SK-N-MC (cell line): Measurements from ENCODE around the gene HGS.

ENCODE experiments used
- DNase-seq: peaks from one replicate; pipeline ENCODE4 v3.0.0-alpha.2; 2011; ENCODE audit warnings: low read depth, low spot score
- H3K27ac ChIP-seq: fragments of 200-600 bp; sonication (generic); 2 replicates; pipeline ENCODE4 v1.5.1; 2016; ENCODE audit warnings: mixed run types
- H3K36me3 ChIP-seq: fragments of 200-600 bp; sonication (generic); 2 replicates; pipeline ENCODE4 v1.6.1; 2017; ENCODE audit warnings: antibody characterized with exemption, low read length, mixed read lengths; ENCODE audit not compliant: insufficient read depth
- H3K4me3 ChIP-seq: fragments of 200-600 bp; sonication (generic); 2 replicates; pipeline ENCODE4 v1.5.1; 2016
- H3K9ac ChIP-seq: fragments of 200-600 bp; sonication (generic); 2 replicates; pipeline ENCODE4 v1.8.0; 2017; ENCODE audit warnings: mixed run types, mixed read lengths; ENCODE audit not compliant: insufficient read length
- H3K9me3 ChIP-seq: fragments of 200-600 bp; sonication (generic); 2 replicates; pipeline ENCODE4 v1.6.1; 2017; ENCODE audit warnings: low read depth, mild to moderate bottlenecking, antibody characterized with exemption, low read length, moderate library complexity, mixed read lengths
- EZH2 ChIP-seq: fragments of 200-600 bp; sonication (generic); IDR thresholded peaks from one replicate; pipeline ENCODE4 v1.6.1; 2017; ENCODE audit warnings: antibody characterized with exemption
- FOXP2 ChIP-seq: optimal IDR thresholded peaks from 2 replicates; pipeline ENCODE3; 2011; ENCODE audit warnings: mild to moderate bottlenecking, moderate library complexity; ENCODE audit not compliant: insufficient read depth; ENCODE audit errors: extremely low read length, control extremely low read depth
- POLR2AphosphoS5 ChIP-seq: IDR thresholded peaks from 2 replicates; pipeline ENCODE4 v1.6.1; 2012; ENCODE audit warnings: mild to moderate bottlenecking, low read depth, low read length, borderline replicate concordance

Gene HGS

DNA sequence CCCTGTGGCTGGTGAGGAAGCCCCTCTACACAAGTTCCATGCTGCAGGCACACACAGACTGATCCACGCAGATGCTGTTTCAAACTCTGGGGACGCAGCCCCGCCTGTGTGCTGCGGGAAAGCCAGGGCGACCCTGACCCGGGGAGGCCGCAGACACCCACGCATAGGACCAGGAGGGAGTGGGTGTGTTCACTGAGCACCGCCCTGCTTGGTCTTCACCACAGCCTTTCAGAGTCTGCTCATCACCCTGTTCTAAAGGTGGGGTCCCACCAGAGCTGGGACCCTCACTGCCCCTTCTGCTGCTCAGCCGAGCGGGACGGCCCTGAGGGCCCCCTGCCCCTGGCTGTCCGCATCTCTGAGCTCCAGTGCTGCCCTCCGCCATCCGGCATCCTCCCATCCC, 39.3 kb upstream of the HGS start:
- TF ChIP-seq POLR2AphosphoS5 (no peak), EZH2 (no peak), FOXP2 (no peak)
- Histone ChIP-seq H3K36me3 (no peaks in the 10 kb centered on the region), H3K4me3 (no peak overlapping the region), H3K9ac (no peak overlapping the region), H3K9me3 (no peaks in the 10 kb centered on the region), H3K27ac (no peak overlapping the region)
- no peak for DNase-seq

DNA sequence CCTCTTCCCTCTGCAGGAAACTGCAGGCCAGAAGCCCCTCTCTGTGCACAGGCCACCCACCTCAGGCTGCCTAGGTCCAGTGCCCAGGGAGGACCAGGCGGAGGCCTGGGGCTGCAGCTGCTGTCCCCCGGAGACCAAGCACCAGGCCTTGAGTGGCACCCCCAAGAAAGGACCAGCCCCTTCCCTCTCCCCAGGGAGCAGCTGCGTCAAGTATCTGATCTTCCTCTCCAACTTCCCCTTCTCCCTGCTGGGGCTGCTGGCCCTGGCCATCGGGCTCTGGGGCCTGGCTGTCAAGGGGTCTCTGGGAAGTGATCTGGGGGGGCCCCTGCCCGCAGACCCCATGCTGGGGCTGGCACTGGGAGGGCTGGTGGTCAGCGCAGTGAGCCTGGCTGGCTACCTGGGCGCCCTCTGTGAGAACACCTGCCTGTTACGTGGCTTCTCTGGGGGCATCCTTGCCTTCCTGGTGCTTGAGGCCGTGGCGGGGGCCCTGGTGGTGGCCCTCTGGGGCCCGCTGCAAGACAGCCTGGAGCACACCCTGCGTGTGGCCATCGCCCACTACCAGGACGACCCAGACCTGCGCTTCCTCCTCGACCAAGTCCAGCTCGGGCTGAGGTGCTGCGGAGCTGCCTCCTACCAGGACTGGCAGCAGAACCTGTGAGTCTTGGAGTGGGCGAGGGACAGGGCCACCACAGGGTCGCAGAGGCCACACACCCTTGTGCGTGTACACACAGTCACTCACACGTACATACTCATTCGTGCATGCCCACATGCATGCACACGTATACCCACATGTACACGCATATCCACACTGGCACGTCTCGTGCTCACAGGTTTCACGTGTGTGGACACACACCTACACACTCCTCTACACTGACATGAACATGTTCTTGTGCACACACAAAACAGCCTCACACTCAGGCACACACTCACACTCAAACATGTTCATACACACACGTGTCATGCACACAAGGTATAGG, 38.5 kb upstream of the HGS start:
- H3K9me3 ChIP-seq, result no peaks in the 10 kb centered on the region
- no peak overlapping the region for H3K9ac ChIP-seq
- no peaks in the 10 kb centered on the region for H3K36me3 ChIP-seq
- TF ChIP-seq POLR2AphosphoS5 (no peak), FOXP2 (no peak), EZH2 (no peak)
- DNase-seq, result no peak
- no peak overlapping the region for H3K4me3 ChIP-seq
- no peak overlapping the region for H3K27ac ChIP-seq

DNA sequence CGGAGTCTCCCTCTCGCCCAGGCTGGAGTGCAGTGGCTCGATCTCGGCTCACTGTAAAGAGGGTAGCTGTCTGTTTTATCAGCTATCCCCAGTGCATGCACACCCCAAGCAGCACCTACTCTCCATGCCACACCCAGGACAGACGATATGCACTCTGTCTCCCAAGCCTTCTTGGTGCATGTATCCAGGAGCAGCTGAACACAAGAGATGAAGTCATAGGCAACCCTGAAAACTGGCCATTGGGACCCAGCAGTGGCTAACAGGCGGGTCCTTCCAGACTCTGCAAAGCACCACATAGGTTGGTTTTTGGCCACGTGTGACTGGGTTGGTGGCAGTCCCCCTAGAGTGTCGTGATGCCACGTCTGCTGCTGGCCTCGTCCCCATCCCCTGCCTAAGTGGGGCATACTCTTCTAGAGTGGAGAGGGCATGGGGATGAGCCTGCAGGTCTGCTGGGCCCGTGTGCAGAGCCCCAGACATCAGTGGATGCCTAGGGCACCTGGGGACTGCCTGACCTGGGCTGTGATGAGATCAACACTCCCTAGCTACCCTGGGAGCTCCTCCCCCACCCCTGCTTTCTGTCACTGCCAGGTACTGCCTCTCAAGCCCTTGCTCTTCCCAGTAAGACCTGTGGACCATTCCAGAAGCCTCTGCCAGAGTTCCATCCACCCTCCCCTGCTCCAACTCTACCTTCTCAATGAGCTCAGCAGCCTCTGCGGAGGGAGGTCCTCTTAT, 36.8 kb upstream of the HGS start:
- no peak overlapping the region for H3K9ac ChIP-seq
- H3K36me3 ChIP-seq, result no peaks in the 10 kb centered on the region
- DNase-seq, result no peak
- H3K27ac ChIP-seq, result no peak overlapping the region
- H3K4me3 ChIP-seq, result no peak overlapping the region
- H3K9me3 ChIP-seq, result no peaks in the 10 kb centered on the region
- TF ChIP-seq EZH2 (no peak), FOXP2 (no peak), POLR2AphosphoS5 (no peak)

- H3K27ac ChIP-seq, result no peak overlapping the region
- TF ChIP-seq FOXP2, result no peak
- TF ChIP-seq POLR2AphosphoS5, result no peak
- no peak for TF ChIP-seq EZH2
These were observed 36.2 kb upstream of the HGS start for GRCh38 chr17:81647640-81648012.

GRCh38 chr17:81648013-81648706, 35.7 kb upstream of the HGS start:
- no peaks in the 10 kb centered on the region for H3K9me3 ChIP-seq
- TF ChIP-seq FOXP2 (no peak), EZH2 (no peak), POLR2AphosphoS5 (no peak)
- no peak for DNase-seq
- no peak overlapping the region for H3K27ac ChIP-seq
- no peak overlapping the region for H3K4me3 ChIP-seq
- H3K36me3 ChIP-seq, result no peaks in the 10 kb centered on the region
- no peak overlapping the region for H3K9ac ChIP-seq

More at GRCh38 chr17:81647640-81648012, 36.2 kb upstream of the HGS start:
- no peaks in the 10 kb centered on the region for H3K36me3 ChIP-seq
- no peak for DNase-seq
- no peaks in the 10 kb centered on the region for H3K9me3 ChIP-seq
- H3K9ac ChIP-seq, result no peak overlapping the region
- no peak overlapping the region for H3K4me3 ChIP-seq

DNA sequence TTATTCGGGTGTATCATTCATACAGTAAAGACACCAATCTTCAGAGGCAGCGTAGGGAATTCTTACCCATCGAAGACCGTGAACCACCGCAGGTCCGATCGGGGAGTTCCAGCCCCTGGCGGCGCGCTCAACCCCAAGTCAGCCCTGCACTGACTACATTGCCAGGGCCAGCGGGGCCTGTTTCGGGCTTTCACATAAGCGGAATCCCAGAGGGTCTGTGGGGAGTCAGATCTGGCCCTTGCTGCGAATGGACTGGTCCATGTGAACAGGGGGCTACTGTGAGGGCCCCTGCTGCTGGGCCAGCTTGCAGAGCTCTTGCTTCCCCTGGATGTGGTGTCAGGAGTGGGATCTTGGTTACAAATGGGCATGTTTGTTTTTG, 35.1 kb upstream of the HGS start:
- TF ChIP-seq FOXP2, result no peak
- no peak for TF ChIP-seq POLR2AphosphoS5
- TF ChIP-seq EZH2, result no peak
- H3K36me3 ChIP-seq, result no peaks in the 10 kb centered on the region
- DNase-seq, result no peak
- H3K9me3 ChIP-seq, result no peaks in the 10 kb centered on the region
- H3K4me3 ChIP-seq, result no peak overlapping the region
- H3K9ac ChIP-seq, result no peak overlapping the region
- no peak overlapping the region for H3K27ac ChIP-seq

DNA sequence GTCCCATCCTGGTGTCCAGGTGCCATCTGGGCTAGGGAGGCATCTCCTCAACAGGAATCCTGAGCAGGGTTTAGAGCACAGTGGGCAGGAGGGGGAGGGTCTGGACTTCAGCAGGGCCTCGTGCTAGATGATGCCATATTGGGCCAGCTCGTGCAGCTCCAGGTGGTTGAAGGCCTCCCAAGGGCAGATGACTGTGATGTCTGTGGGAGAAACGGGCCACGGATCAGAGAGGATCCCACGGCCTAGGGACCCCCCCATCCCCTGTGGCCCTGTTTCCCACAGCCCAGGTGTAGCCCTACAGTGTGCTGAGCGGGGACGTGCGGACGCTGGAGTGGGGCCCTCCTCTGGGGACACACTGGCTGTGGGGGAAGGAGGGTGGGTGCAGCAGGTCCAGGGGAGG, 32.9 kb upstream of the HGS start:
- no peaks in the 10 kb centered on the region for H3K9me3 ChIP-seq
- H3K36me3 ChIP-seq, result no peaks in the 10 kb centered on the region
- no peak overlapping the region for H3K4me3 ChIP-seq
- H3K27ac ChIP-seq, result no peak overlapping the region
- H3K9ac ChIP-seq, result no peak overlapping the region
- TF ChIP-seq POLR2AphosphoS5 (no peak), EZH2 (no peak), FOXP2 (no peak)
- DNase-seq, result no peak

GRCh38 chr17:81651692-81652091, 32.1 kb upstream of the HGS start:
- no peak overlapping the region for H3K27ac ChIP-seq
- no peak overlapping the region for H3K4me3 ChIP-seq
- H3K36me3 ChIP-seq, result no peaks in the 10 kb centered on the region
- no peaks in the 10 kb centered on the region for H3K9me3 ChIP-seq
- no peak overlapping the region for H3K9ac ChIP-seq
- TF ChIP-seq POLR2AphosphoS5, result no peak
- TF ChIP-seq EZH2, result no peak
- DNase-seq, result no peak
